NT2/D1 (cell line): ENCODE results near the gene NR2C2.
A peak's percentile ranks its signal among the peaks of the same experiment; 100 is the strongest.

Experiments used
- DNase-seq: peaks from one replicate; pipeline ENCODE4 v3.0.0-alpha.2; 2011; ENCODE audit warnings: low read depth, low spot score
- H3K27me3 ChIP-seq: 2 replicates; pipeline ENCODE4 v1.6.0; 2011; ENCODE audit warnings: mild to moderate bottlenecking; ENCODE audit not compliant: insufficient read length, insufficient read depth
- H3K36me3 ChIP-seq: 2 replicates; pipeline ENCODE4 v1.6.1; 2011; ENCODE audit warnings: mild to moderate bottlenecking, low read length, mixed read lengths; ENCODE audit not compliant: insufficient read depth, insufficient read length
- H3K4me1 ChIP-seq: 2 replicates; pipeline ENCODE4 v1.5.1; 2011; ENCODE audit not compliant: insufficient read depth, insufficient read length
- H3K4me3 ChIP-seq: 2 replicates; pipeline ENCODE4 v1.5.1; 2011; ENCODE audit warnings: low read depth; ENCODE audit not compliant: insufficient read length
- H3K9ac ChIP-seq: 2 replicates; pipeline ENCODE4 v1.6.0; 2011; ENCODE audit warnings: low read depth; ENCODE audit not compliant: insufficient read length
- H3K9me3 ChIP-seq: 2 replicates; pipeline ENCODE4 v1.5.1; 2011; ENCODE audit warnings: mild to moderate bottlenecking, low read length; ENCODE audit not compliant: insufficient read depth
- SUZ12 ChIP-seq: IDR thresholded peaks from 2 replicates; pipeline ENCODE4 v1.6.1; 2011; ENCODE audit not compliant: insufficient read length, insufficient read depth; ENCODE audit errors: extremely low read depth
- YY1 ChIP-seq: IDR thresholded peaks from 2 replicates; pipeline ENCODE4 v1.6.1; 2011; ENCODE audit not compliant: insufficient read length, insufficient read depth
- ZNF274 ChIP-seq: IDR thresholded peaks from 2 replicates; pipeline ENCODE4 v1.6.1; 2011; ENCODE audit warnings: mild to moderate bottlenecking, low read depth, low read length

Gene NR2C2

DNA sequence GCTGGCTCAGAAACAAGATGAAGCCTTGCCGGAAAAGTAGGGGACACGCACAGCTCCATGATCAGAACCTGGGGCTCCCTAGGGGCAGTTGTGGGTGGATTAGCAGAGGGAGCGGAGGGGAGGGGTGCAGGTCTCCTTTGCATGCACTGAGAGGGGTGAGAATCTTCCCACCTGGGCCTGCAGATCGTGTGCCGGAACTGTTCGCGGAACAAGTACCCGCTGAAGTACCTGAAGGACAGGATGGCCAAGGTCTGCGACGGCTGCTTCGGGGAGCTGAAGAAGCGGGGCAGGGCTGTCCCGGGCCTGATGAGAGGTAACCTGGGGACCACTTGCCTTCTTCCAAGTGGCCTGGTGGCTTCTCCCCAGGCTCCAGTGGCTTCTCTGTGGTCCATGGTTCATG is 24.5 kb upstream of the NR2C2 start:
- Histone ChIP-seq H3K27me3 (no peaks in the 10 kb centered on the region), H3K36me3 (peaks cover 14% of the 10 kb centered on the region), H3K4me3 (no peak overlapping the region), H3K9me3 (no peaks in the 10 kb centered on the region), H3K4me1 (peaks cover 22% of the 10 kb centered on the region), H3K9ac (no peak overlapping the region)
- no peak for DNase-seq
- TF ChIP-seq SUZ12 (no peak), YY1 (no peak), ZNF274 (no peak)

DNA sequence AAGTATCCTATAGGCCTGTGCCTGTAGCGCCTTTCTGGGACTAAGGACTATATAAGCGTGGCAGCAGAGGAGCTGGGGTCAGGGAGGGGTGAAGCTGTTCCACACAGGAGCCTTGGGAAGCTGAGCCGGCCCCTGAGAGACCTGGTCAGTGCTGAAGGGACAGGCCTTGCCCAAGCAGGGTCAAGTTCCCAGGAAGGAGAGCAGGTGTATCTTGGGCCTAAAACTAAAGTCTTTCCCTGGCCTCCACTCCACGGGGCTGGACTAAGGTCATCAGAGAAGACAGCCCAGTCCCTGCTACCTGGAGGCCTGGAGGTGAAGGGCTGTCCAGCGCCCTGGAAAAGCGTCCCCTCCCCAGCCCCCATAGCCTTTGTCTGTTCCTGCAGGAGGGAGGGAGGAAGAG is 23.9 kb upstream of the NR2C2 start:
- H3K27me3 ChIP-seq, result no peaks in the 10 kb centered on the region
- H3K9ac ChIP-seq, result no peak overlapping the region
- H3K36me3 ChIP-seq, result peaks cover 10% of the 10 kb centered on the region
- no peak for TF ChIP-seq YY1
- peaks cover 22% of the 10 kb centered on the region for H3K4me1 ChIP-seq
- H3K4me3 ChIP-seq, result no peak overlapping the region
- DNase-seq, result no peak
- no peaks in the 10 kb centered on the region for H3K9me3 ChIP-seq

GRCh38 chr3:14925729-14926591 is 21.4 kb upstream of the NR2C2 start:
- no peaks in the 10 kb centered on the region for H3K9me3 ChIP-seq
- no peak overlapping the region for H3K9ac ChIP-seq
- H3K27me3 ChIP-seq, result no peaks in the 10 kb centered on the region
- H3K4me1 ChIP-seq, result peaks cover 16% of the 10 kb centered on the region
- H3K36me3 ChIP-seq, result peaks cover 10% of the 10 kb centered on the region
- no peak overlapping the region for H3K4me3 ChIP-seq
- TF ChIP-seq ZNF274 (no peak), SUZ12 (no peak), YY1 (no peak)
- peak; percentile 70 for DNase-seq

GRCh38 chr3:14926592-14926991 is 20.8 kb upstream of the NR2C2 start:
- Histone ChIP-seq H3K4me1 (peaks cover 15% of the 10 kb centered on the region), H3K4me3 (no peak overlapping the region), H3K9ac (no peak overlapping the region), H3K27me3 (no peaks in the 10 kb centered on the region), H3K9me3 (no peaks in the 10 kb centered on the region), H3K36me3 (peaks cover 10% of the 10 kb centered on the region)
- TF ChIP-seq SUZ12, result no peak
- TF ChIP-seq YY1, result no peak
- TF ChIP-seq ZNF274, result no peak
- DNase-seq, result no peak

- Histone ChIP-seq H3K9me3 (no peaks in the 10 kb centered on the region), H3K4me3 (no peak overlapping the region), H3K36me3 (peaks cover 11% of the 10 kb centered on the region), H3K4me1 (peaks cover 11% of the 10 kb centered on the region), H3K27me3 (no peaks in the 10 kb centered on the region), H3K9ac (no peak overlapping the region)
- no peak for DNase-seq
- TF ChIP-seq ZNF274 (no peak), YY1 (no peak), SUZ12 (no peak)
Measured at GRCh38 chr3:14927308-14927707, 20.1 kb upstream of the NR2C2 start.

DNA sequence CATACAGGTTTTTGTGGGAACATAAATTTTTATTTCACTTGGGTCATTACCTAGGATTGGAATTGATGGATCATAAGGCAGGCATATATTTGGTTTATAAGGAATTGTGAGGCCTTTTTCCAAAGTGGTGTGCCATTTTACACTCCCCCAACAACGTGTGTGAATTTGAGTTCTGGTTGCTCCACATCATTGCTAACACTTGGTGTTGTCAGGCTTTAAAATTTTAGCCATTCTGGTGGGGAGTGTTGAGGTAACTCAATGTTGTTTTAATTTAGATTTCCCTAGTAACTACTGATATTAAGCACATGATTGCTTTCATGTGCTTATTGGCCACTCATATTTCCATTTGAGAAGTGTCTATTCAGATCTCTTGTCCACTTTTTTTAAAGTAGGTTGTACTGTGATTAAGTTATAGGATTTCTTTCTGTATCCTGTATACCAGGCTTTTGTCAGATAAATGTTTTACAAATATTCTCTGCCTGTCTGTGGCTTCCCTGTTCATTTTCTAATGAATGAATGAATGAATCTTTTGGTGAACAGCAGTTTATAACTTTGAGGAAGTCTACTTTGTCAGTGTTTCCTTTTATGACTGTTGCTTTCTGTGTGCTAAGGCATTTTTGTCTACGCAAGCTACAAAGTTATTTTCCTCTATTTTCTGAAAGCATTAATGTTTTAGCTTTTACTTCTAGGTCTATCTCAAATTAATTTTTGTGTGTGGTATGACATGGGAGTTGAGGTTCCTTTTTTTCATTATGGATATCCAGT is 17.9 kb upstream of the NR2C2 start:
- Histone ChIP-seq H3K27me3 (no peaks in the 10 kb centered on the region), H3K4me3 (no peak overlapping the region)
- TF ChIP-seq SUZ12, result no peak
- no peak for TF ChIP-seq ZNF274
- no peak for TF ChIP-seq YY1

DNA sequence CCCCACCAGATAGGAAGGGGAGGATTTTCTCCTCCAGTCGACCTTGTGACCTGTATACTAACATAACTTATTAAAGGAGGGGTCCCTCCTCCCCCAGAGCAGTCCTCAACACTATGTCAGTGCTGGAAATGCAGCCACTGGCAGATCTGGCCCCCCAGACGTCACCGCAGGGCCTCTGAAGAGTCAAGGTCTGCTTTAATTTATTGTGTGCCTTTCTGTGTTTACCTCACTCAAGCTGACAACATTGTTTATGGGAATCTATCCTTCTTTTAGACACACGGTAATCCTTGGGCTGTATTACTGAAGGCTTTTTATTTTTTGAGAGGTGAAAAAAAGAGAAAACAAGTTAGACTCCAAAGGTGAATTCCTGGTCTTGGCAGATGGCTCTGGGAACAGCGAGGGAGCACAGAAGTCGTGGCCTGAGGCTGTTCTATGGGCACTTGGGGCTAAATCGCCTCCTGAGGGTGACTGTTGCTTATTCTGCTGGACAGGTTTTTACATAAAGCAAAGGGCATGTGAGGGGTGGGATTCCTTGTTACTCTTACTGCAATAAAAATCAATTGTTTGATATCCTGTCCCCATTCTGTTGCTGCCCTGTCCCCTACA is 13.5 kb upstream of the NR2C2 start:
- Histone ChIP-seq H3K9ac (no peak overlapping the region), H3K4me1 (no peaks in the 10 kb centered on the region), H3K4me3 (no peak overlapping the region), H3K36me3 (peaks cover 10% of the 10 kb centered on the region), H3K27me3 (no peaks in the 10 kb centered on the region), H3K9me3 (no peaks in the 10 kb centered on the region)
- no peak for DNase-seq
- TF ChIP-seq SUZ12 (no peak), ZNF274 (no peak), YY1 (no peak)

More for the DNA sequence above, 17.9 kb upstream of the NR2C2 start:
- Histone ChIP-seq H3K9ac (no peak overlapping the region), H3K36me3 (peaks cover 12% of the 10 kb centered on the region), H3K9me3 (no peaks in the 10 kb centered on the region), H3K4me1 (peaks cover 3% of the 10 kb centered on the region)
- DNase-seq, result no peak
